BJ (cell line): ENCODE data around the gene RIMBP2. TPM values are rescaled to one million over a fixed set of nuclear protein-coding genes. Genes with fewer than 3 reads are reported as not detected.

Experiments used
- CTCF ChIA-PET: fragments of 350-600 bp; formaldehyde crosslinking; extraction: SDS; loops from one replicate; lab custom pipeline; 2021; ENCODE audit warnings: antibody characterized with exemption, inconsistent platforms; lab: Yijun Ruan, JAX
- POLR2A ChIA-PET: fragments of 300-600 bp; sonication (Branson Sonifier 250); formaldehyde crosslinking; extraction: SDS; loops from one replicate; lab custom pipeline; 2021; ENCODE audit warnings: antibody characterized with exemption; lab: Charles Lee
- DNase-seq: peaks from one replicate; pipeline ENCODE4 v3.0.0-alpha.2; 2011; ENCODE audit warnings: low read depth
- H3K27me3 ChIP-seq: 2 replicates; pipeline ENCODE4 v1.6.0; 2011; ENCODE audit warnings: low read length; ENCODE audit not compliant: control insufficient read depth, insufficient read depth
- H3K36me3 ChIP-seq: 2 replicates; pipeline ENCODE4 v1.5.1; 2011; ENCODE audit warnings: low read length; ENCODE audit not compliant: control insufficient read depth, insufficient read depth
- H3K4me3 ChIP-seq: 2 replicates; pipeline ENCODE4 v1.5.1; 2011; ENCODE audit warnings: low read depth, mild to moderate bottlenecking, control low read depth, low read length
- polyA plus RNA-seq: library from polyadenylated mRNA; depleted of rRNA; stranded (reverse); fragments of >200 nt; gene quantifications from 2 replicates; pipeline ENCODE4 v1.2.3, GENCODE V29; 2011
- TF ChIP-seq, protein P1 (sequence below): IDR thresholded peaks from 2 replicates; pipeline ENCODE4 v1.5.1; 2011; ENCODE audit warnings: low read depth, mild to moderate bottlenecking, control low read depth, inconsistent platforms, low read length, moderate library complexity; ENCODE audit not compliant: insufficient read depth

Gene RIMBP2
- polyA plus RNA-seq, 1 experiment = 0.05 TPM

DNA sequence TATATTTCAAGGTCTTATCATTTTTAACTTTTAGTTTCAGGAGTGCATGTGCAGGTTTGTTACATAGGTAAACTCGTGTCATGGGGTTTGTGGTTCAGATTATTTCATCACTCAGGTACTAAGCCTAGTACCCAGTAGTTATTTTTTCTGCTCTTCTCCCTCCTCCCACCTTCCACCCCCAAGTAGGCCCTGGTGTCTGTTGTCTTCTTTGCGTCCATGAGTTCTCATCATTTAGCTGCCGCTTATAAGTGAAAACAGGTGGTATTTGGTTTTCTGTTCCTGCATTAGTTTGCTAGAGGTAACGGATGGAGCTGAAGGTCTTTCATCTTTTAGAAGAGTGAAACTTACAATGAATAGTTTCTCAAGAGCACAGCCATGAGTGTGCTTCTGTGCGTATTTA, 354.0 kb downstream of the RIMBP2 start:
- Histone ChIP-seq H3K27me3 (no peaks in the 10 kb centered on the region), H3K36me3 (no peaks in the 10 kb centered on the region), H3K4me3 (no peak overlapping the region)
- ChIA-PET POLR2A (no interaction called here), CTCF (no interaction called here)
- TF ChIP-seq, protein P1, sequence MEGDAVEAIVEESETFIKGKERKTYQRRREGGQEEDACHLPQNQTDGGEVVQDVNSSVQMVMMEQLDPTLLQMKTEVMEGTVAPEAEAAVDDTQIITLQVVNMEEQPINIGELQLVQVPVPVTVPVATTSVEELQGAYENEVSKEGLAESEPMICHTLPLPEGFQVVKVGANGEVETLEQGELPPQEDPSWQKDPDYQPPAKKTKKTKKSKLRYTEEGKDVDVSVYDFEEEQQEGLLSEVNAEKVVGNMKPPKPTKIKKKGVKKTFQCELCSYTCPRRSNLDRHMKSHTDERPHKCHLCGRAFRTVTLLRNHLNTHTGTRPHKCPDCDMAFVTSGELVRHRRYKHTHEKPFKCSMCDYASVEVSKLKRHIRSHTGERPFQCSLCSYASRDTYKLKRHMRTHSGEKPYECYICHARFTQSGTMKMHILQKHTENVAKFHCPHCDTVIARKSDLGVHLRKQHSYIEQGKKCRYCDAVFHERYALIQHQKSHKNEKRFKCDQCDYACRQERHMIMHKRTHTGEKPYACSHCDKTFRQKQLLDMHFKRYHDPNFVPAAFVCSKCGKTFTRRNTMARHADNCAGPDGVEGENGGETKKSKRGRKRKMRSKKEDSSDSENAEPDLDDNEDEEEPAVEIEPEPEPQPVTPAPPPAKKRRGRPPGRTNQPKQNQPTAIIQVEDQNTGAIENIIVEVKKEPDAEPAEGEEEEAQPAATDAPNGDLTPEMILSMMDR = no peak
- no peak for DNase-seq

DNA sequence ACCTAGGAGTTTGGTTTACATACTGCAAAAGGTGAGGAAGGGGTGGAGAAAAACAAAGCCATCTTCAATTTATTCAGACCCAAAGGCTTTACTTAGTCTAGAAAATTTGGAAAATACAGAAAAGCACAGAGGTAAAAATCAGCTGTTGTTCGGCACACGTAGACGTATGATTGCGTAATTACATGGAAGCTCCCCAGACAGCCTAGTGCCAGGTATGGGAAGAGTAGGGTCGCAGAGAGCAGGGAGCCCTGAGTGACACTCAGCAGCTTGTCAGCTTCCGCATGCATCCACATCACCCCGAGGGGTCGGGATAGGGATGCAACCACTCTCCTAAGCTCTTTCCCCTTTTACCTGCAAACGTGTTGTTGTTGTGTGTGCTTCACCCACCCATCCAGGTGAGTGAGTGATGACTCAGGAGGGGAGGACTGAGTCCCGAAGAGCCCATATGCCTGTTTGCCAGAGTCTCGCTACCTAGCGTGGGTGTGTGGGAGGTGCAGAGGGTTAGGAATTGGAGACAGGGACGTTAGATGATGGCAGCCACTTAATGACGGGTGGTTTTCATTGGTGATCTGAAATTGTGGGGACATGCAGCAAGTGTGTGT, 358.3 kb downstream of the RIMBP2 start:
- Histone ChIP-seq H3K27me3 (no peaks in the 10 kb centered on the region), H3K36me3 (no peaks in the 10 kb centered on the region), H3K4me3 (no peak overlapping the region)
- POLR2A ChIA-PET = no interaction called here
- DNase-seq = no peak
- TF ChIP-seq, protein P1 = no peak
- CTCF ChIA-PET = no interaction called here

DNA sequence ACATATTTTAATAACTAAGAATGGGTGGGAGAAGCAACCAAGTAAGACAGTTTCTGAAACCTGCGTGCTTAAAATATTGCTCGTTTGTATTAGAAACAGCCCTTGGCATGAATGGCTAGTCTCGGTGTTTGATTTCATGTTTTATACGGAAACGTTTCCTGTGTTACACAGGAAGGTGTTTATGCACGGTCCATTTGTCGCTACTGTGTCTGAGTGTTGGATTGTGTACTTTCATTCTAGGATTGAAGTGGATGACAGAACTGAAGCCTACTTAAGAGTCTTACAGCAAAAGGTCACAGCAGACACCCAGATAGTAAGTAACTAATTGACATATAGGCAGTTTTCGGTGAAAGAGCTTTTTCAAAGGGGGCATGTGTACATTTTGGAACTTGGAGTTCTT, 358.9 kb downstream of the RIMBP2 start:
- ChIA-PET POLR2A (no interaction called here), CTCF (no interaction called here)
- no peak for DNase-seq
- TF ChIP-seq, protein P1 = no peak
- no peaks in the 10 kb centered on the region for H3K27me3 ChIP-seq
- H3K36me3 ChIP-seq = no peaks in the 10 kb centered on the region
- no peak overlapping the region for H3K4me3 ChIP-seq

DNA sequence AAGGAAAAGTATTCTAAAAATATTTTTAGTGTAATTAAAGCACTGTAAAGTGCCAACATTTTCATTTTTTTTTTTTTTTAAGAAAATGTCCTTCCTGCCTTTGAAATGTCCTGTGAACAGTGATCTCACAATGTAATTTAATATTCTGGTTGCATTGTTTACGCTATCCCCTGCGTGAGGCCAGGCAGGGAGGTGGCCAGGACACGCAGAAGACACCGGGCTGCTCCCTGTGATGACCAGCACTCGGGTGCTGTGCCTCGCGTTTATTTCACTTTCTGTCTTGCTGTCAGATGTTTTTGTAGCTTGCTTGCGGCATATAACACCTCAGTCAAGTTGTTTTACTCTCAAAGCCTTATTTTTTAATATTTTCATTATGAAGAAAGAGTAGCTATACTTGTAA, 359.9 kb downstream of the RIMBP2 start:
- CTCF ChIA-PET = no interaction called here
- POLR2A ChIA-PET = no interaction called here
- DNase-seq = no peak

DNA sequence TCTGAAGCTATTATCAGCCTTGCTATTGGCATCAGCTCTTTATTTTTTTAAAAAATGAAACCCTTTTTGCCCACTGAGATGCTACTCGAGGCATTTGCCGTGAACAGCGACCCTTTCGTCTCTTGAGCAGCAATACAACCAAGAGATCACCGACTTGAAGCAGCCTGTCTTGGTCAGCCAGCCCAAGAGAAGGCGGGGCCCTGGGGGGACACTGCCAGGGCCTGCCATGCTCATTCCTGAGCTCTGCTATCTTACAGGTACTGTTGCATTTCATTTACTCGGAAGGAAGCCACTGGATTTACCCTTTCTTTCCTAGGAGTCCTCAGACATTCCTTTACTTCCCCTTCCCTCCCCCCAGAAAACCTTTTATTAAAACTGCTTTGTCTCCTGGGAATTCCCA, 361.7 kb downstream of the RIMBP2 start:
- Histone ChIP-seq H3K36me3 (no peaks in the 10 kb centered on the region), H3K27me3 (no peaks in the 10 kb centered on the region), H3K4me3 (no peak overlapping the region)
- DNase-seq = no peak
- POLR2A ChIA-PET = no interaction called here
- CTCF ChIA-PET = no interaction called here
- TF ChIP-seq, protein P1 = no peak

More for the DNA sequence above, 359.9 kb downstream of the RIMBP2 start:
- Histone ChIP-seq H3K36me3 (no peaks in the 10 kb centered on the region), H3K4me3 (no peak overlapping the region), H3K27me3 (no peaks in the 10 kb centered on the region)
- TF ChIP-seq, protein P1 = no peak
